ENCODE data around the gene CANX.
A peak's percentile ranks its signal among the peaks of the same experiment; 100 is the strongest.
"Not testable (repeated sequence)": the region's sequence is repeated elsewhere in the genome, so short reads cannot be mapped to it uniquely, and the experiment has no call there.

Gene CANX

DNA sequence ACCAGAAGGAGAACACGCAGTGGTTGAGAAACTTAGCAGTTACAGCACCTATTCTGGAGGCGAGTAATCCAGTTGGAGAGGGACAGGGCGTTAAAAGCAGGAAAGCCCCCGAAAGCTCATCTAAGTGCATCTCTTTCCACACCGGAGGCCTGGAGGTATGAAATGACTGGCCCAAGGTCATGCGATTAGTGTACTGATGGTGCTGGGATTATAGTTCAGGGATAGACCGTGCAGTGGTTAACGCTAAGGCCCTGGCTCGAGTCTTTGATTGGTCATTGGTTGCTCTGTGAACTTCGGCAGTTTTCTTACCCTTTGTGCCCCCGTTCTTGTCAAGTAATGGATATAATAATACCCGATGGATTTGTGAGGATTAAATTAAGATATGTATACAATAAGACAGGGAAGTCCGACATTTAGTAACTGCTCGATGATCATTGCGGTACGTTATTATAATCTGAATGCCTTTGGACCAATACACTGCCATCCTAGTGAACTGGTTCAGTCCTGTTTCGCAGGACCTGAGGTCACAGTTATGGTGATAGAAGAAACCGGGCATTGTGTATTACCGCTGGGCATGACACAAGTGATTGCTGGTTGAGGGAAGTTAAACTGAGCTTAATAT lies 960 bp downstream of the CANX start:
- peak; percentile 23 to 38 for DNase-seq

DNA sequence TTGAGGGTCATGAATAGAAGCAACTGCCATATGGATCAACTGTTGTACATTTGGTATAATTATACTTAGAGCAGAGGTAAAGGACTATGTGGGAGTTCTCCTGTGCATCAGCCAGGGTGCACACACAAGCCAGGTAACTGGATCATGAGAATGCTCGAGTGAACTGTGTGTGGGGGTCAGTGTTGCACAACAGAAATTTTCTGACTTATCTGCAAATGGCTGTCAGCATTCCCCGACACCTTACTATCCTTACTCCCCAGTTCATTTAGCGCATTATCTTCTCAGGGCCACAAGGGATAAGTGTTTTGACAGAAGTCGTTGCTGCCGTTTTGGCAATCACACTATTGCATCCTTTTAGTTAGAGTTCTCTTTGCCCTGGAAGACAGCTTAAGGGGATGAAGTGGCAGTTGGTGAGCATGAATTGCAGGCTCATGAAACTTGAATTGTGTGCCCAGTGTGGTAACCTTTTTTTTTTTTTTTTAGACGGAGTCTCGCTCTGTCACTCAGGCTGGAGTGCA lies 1.7 kb downstream of the CANX start:
- no peak for DNase-seq

DNA sequence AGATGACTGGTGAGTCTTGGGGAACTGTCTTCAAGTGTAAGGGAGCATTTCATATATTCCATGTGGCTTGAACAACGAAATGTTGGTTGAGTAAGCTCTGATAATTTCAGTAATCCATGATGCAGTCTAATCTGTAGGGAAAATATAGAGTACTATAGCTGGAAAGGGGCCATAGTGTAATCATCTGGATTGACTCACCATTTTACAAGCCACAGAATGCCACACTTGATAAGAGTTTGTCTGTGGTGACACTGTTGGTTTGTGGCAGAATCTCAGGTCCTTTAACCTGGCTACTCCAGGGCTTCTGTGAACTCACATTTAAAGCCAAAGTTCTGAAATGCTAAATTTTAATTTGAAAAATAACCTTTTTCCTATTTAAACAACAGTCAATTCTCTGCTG lies 17.5 kb downstream of the CANX start:
- no peak for DNase-seq

DNA sequence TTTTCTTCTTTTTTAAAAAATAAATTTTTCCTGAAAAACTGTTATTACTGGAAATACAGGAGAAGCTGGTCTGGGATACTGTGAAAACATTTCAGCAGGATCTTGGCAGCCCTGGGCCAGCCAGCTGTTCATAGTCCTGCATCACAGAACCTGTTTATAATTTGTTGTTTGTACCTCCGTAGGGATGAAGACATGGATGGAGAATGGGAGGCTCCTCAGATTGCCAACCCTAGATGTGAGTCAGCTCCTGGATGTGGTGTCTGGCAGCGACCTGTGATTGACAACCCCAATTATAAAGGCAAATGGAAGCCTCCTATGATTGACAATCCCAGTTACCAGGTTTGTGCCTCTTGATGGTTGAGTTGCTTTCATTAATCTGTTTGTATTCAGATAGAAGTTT lies 21.5 kb downstream of the CANX start:
- no peak for DNase-seq

DNA sequence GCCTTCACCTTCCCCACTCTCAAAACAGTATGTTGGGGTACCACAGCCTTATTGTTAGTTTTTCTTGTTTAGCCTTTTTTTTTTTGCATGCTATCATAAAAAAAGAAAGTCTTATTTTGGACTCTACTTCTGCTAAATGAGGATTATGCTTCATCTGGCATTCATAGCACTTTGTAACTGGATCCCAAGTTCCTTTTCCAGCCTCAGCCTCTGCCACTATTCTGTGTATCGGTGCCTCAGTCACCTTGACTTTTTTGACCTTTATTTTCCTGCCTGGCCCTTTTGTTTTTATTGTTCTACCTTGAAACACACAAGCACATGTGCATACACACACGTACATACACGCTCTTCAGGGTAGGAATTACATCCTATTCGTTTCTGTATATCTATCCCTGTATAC lies 25.4 kb downstream of the CANX start:
- no peak for DNase-seq

DNA sequence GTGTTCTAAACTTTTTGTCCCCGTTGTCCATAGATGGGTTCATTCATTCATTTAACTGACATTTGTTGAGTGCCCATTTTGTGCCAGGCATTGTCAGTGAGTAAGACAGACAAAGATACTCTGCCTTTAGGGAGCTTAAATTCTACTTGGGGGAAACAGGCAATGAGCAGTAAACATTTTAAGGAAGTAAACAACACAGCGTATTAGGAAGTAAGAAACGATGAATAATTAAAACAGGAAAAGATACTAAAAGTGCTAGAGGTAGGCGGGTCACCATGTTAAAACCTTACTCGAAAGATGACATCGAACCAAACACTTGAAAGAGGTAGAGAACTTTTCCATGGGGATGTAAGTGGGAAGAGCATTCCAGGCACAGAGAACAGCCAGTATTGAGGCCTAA lies 28.3 kb downstream of the CANX start:
- DNase-seq = no peak

DNA sequence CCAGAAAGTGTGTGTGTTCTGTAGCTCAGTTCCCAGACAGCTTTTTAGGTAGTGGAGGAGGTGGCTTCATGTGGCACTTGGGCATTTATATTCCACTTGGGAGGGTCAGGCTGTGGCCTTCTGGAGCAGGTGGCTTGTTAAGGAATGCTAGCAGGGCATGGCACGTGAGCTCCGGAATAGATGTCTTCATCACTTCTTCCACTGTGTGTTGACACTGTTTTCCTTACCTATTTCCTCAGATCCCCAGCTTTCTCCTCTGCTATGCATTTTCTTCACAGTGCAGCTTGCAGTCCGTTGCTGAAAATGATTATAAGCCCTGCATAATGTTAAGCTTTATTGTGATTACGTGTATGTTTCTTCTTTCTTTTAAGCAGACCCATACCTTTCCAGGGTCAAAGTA lies 30.5 kb downstream of the CANX start:
- no peak for DNase-seq

DNA sequence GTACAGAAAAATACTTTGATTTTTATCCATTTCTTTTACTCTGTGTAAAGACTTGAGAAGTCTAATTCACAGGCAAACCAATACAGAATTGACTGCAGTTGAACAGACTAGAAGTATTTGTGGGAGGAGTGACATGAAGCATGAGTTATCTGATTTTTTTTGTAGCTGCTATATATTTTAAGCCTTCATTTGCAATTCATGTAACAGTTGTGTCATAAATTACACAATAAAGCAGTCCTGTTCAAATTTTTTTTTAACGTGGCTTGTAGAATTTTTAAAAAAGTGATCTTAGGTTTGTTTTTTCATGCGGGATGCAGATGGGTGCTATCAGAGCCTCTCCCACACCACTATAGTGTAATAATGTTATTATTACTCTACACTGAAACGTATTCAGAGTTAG lies 31.0 kb downstream of the CANX start:
- DNase-seq = no peak

DNA sequence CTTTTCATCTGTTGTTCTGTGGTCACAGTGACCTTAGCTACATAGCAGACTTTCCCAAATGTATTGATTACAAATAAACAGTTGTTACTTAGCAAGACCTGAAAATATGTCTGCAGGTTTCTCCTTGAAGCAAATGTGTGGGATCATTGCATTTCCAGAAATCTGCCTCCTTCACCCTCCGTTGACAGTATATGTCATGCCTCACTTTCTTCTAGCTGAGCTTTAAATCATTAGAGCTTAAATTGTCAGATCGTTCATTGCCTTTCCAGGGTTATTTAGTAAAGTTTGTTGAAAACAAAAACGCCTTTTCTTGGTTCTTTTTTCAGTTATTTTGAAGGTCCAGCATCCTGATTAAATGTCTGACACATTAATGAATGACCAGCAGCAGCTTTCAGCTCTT lies 31.6 kb downstream of the CANX start:
- DNase-seq = no peak

DNA sequence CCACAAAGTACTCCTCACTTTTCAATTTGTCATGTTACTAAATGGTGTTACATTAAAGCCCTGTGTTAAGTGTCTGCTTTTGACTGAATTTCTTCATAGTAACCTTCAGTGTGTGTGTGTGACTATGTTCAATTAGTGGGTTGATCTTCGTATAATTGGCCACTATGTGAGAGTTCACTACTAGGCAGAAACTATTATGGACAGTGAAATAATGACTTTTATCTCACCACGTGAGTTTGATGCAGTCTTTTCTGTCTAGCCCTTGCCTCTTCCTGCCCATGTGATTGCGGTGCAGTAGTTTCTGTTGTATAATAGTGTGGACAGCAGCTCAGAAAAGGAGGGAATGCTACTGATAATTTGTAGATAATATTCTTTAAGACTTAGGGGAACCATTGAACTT lies 32.1 kb downstream of the CANX start:
- DNase-seq = no peak

DNA sequence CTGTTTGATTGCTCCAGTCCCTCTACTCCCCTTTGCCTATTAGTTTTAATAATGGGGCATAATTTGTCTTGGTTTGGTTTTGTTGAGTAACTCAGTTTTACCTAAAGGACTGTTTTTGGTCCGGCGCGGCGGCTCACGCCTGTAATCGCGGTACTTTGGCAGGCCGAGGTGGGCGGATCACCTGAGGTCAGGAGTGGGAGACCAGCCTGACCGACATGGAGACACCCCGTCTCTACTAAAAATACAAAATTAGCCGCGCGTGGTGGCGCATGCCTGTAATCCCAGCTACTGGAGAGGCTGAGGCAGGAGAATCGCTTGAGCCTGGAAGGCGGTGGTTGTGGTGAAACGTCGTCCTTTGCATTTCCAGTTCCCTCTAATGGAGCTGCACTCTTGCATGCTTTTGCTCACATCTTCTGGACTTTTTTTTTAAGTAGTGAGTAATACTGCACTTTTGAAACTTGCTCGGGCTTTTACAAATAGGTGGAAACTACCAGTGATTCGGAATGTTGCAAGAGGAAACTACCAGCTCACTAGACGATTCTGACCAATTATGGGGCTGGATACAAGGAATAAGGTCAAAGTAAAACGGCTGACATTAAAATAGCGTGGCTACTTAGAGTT lies 33.1 kb downstream of the CANX start:
- peak; percentile 17 to 27 for DNase-seq

DNA sequence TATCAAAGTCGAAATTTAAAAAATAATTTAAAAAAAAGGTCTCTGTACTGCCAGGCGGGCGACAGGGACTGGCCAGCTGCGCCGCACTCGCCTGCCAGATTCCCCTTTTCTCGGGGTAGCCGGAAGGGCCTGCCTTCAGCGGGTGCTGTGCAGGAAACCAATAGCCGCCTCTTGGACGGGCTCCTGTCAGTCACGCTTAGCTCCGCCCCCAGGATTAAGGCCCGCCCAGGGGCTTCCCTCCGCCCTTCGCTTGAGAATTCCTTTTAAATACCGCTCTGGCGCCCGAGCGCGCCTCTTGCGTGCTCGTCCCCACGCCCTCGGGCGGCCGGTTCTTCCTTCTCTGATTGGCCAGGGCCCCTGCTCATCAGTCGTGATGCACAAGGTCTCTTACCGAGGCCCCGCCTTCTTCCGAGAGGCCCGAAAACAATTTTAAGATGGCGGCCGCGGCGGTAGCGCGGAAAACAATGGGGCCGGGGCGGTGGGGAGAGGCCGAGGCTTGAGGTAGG lies 33.7 kb downstream of the CANX start, which contains the start of gene MAML1:
Gene MAML1 (plus strand): TSS at position 411 of the 506 bp plus-strand sequence. CDS start 291 bp downstream, outside the sequence.
- DNase-seq = peak; percentile 98

DNA sequence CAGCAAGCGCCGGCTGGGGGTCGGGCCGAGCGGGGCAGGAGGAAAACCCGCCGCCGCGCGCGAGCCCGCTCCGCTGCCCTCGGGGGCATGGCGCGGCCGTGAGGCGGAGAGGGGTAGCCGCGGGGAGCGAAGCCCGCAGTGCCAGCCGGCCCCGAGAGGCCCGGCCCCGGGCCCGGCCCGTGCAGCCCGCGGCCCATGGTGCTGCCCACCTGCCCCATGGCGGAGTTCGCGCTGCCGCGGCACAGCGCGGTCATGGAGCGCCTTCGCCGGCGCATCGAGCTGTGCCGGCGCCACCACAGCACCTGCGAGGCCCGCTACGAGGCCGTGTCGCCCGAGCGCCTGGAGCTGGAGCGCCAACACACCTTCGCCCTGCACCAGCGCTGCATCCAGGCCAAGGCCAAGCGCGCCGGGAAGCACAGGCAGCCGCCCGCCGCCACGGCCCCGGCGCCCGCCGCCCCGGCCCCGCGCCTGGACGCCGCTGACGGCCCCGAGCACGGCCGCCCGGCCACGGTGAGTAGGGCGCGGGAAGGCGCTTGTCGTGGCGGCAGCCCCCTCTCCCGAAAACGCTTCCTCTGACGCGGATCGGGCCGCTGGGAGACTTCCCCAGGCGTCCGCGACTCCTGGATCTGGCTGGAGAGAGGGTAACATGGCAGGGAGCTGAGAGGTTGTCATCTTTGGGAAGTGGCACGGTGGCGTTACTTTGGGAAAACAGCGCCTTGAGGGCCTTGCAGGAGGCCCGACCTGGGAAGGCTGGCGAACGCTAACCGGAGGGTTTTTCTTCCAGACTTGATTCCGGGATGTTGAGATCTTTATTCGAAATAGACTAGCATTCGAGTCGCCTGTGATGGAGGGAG lies 34.4 kb downstream of the CANX start:
- DNase-seq = peak; percentile 16 to 26

DNA sequence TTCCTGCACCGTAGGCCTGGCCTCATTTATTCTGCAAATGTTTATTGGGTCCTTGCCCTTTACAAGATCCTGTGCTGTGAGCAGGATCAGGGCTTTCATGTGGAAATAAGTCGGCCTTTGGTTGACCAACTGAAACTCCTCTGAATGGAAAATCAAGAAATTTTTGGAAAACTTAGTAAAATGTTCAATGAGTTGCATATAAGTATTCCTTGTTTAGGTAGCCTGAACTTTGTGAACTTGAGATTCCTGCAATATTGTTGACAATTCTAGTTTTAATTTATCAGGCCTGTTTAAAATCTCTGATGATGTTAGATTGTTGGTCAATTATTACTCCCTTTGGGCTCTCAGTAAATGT lies 35.0 kb downstream of the CANX start:
- DNase-seq = no peak

DNA sequence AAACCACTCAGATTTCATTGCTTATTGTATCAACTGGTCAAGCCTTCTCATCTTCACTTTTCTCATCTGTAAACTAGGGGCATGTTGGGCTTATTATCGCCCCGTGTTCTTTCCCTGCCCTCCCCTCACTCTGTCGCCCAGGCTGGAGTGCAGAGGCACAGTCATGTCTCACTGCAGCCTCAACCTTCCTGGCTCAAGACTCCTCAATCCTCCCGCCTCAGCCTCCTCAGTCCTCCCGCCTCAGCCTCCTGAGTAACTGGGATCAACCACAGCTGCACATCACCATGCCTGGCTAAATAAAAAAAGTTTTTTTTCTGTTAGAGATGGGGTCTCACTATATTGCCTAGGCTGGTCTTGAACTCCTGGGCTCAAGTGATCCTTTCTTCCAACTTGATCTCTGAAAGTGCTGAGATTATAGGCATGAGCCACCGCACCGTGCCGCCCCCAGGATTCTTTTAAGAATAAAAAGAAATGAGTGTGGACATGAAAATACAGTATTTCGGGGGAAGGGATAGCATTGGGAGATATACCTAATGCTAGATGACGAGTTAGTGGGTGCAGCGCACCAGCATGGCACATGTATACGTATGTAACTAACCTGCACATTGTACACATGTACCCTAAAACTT lies 35.9 kb downstream of the CANX start:
- no peak for DNase-seq

DNA sequence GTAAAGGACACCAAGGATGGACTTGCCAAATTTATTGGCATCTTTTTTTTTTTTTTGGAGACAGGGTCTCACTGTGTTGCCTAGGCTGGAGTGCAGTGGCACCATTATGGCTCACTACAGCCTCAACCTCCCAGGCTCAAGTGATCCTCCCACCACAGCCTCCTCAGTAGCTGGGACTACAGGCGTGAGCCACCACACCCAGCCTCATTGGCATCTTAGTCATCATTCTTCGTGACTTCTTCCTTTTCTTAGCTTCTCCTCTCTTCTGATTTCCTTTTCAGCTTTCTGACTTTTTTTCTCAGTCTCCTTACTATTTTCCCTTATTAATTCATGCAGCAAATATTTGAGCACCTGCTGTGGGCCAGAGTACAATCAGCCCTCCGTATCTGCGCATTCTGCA lies 40.0 kb downstream of the CANX start:
- DNase-seq = no peak

DNA sequence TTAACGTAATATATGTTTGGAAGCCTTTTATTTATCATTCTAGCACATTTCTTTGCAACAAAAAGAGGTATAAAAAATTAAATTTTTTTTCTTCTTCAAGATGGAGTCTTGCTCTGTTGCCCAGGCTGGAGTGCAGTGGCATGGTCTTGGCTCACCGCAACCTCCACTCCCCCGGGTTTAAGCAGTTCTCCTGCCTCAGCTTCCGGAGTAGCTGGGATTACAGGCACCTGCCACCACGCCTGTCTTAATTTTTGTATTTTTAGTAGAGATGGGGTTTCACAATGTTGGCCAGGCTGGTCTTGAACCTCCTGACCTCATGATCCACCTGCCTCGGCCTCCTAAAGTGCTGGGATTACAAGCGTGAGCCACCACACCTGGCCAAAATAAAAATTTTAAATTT lies 45.3 kb downstream of the CANX start:
- not testable (repeated sequence) for DNase-seq

DNA sequence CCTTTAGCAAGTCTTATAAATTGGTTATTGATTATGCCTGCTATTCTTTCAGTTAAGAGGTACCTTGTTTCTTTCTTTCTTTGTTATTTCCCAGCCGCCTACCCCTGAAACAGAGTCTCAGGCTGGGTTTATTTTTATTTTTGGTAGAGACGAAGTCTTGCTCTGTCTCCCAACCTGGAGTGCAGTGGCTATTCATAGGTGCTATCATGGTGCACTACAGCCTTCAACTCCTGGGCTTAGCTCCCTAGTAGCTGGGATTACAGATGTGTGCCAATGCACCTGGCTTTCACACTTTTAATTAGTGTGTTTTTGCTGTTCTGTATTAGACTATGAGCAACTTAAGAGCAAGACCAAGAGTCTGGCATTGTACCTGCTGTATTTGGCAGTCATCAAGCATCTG lies 48.1 kb downstream of the CANX start:
- no peak for DNase-seq

DNA sequence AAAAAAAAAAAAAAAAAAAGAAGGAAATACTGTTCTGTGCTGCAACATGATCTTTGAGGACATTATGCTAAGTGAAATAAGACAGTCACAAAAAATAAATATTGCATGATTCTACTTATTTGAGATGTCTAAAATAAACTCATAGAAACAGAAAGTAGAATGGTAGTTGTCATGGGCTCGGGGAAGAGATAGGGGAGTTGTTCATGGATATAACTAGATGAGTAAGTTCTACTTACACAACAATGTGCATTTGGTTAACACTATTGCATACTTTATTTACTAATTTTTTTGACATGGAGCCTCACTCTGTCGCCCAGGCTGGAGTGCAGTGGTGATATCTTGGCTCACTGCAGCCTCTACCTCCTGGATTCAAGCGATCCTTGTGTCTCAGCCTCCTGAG lies 49.0 kb downstream of the CANX start:
- DNase-seq = no peak

DNA sequence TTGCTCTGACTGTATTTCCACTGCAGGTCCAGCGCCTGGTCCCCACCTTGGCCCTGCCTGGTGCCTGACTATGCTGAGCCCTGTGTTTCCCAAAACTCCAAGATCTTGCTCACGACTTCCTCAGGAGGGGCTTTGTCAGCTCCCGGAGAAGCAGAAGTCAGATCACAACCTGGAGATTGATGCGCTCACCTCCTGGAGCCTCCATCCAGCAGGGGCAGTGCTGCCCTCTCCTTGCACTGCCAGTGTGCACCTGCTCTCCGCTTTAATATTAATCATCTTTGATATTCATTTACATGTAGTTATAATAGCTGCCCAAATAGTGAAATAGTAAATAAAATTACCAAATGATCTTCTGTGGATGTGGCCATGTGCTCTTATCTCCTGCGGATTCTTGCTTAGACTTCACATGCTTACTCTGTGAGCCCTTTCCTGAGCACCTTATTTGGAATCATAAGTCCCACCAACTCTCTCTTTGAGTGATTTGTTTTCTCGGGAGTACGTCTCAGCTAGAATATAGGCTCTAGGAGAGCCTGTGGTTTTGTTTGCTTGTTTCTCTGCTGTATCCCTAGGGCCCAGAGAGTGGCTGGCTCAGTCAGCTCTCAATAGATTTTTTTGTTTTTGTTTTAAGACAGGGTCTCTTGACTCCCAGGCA lies 51.2 kb downstream of the CANX start:
- DNase-seq = no peak

DNA sequence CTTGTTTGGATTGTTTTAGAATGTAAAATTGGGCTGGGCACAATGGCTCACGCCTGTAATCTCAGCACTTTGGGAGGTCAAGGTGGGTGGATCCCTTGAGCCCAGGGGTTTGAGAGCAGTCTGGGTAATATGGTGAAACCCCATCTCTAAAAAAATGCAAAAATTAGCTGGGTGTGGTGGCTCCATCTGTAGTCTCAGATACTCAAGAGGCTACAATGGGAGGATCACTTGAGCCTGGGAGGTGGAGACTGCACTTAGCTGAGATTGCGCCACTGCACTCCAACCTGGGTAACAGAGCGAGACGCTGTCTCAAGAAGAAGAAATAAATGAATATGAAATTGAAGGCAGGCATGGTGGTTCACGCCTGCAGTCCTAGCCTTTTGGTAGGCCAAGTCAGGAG lies 55.2 kb downstream of the CANX start:
- DNase-seq = no peak

DNA sequence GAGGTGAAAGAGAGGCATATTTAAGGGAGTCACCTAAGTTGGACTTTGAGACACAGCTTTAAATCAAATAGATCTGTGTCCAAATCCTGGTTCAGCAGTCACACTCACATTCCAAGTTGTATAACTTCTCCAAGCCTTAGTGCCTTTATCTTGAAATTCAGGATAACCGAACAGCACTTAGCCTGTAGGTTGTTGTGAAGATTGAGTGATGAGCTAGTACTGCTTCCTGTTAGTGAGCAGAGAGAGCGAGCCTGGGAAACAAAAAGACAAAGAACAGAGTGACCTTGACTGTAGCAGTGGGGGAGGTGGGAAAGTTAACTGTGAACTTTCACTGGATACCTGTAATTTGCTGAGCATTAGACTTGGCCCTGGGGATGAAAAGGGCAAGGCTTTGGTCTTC lies 56.3 kb downstream of the CANX start:
- no peak for DNase-seq

DNA sequence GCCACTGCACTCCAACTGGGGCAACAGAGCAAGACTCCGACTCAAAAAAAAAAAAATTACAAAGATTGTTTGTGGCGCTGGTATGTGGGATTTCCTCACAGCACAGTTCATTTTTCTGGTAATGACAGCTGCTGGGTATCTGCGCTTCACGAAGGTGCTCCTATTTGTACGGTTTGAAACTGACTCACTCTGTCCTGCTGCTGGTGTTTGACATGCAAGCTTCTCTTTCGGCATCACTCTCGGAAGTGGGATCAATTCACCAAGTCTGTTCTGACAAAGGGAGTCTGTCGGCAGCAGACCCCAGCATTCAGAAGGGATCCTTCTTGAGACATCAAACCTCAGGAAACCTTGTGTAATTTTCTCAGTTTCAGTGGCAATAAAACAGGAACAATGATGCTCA lies 60.2 kb downstream of the CANX start:
- no peak for DNase-seq

Data from stimulated activated CD4-positive, alpha-beta T cell treated with anti-CD3 and anti-CD28 coated beads, Interleukin-2, amount 100 ng/mL, for 48 hours (primary cell).